Prostate gland (tissue), 2 donors: ENCODE results near the gene DCAF11.

Source experiments
- POLR2A ChIP-seq: fragments of 450-650 bp; IDR thresholded peaks from one replicate; pipeline ENCODE4 v1.6.1; 2016; ENCODE audit warnings: antibody characterized with exemption, mild to moderate bottlenecking
- POLR2AphosphoS5 ChIP-seq: sonication (generic); formaldehyde crosslinking; IDR thresholded peaks from one replicate; pipeline ENCODE4 v1.6.1; 2017; ENCODE audit warnings: antibody characterized with exemption
- TF ChIP-seq, protein P1 (sequence below), 4 experiments: fragments of 200-600 bp in 2 of 4; fragments of 450-650 bp in 2 of 4; sonication (generic) in 2 of 4; IDR thresholded peaks; 1 replicate in 3 of 4; 2 replicates in 1 of 4; pipeline ENCODE4 v1.5.1; 2016 to 2019; ENCODE audit warnings: antibody characterized with exemption in 4 of 4, mild to moderate bottlenecking in 2 of 4, moderate library complexity in 2 of 4

DNA sequence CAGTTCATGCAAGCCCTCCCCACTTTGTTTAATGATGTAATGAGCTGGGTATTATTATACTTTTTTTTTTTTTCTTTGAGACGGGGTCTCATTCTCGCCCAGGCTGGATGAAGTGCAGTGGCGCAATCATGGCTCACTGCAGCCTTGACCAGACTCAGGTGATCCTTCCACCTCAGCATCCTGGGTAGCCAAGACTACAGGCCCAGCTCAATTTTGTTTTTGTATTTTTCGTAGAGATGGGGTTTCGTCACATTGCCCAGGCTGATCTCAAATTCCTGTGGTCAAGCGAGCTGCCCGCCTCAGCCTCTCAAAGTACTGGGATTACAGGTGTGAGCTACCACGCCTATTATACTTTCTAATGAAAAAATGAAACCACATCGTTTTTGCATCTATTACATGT lies 4.5 kb upstream of the DCAF11 start:
- TF ChIP-seq, protein P1, sequence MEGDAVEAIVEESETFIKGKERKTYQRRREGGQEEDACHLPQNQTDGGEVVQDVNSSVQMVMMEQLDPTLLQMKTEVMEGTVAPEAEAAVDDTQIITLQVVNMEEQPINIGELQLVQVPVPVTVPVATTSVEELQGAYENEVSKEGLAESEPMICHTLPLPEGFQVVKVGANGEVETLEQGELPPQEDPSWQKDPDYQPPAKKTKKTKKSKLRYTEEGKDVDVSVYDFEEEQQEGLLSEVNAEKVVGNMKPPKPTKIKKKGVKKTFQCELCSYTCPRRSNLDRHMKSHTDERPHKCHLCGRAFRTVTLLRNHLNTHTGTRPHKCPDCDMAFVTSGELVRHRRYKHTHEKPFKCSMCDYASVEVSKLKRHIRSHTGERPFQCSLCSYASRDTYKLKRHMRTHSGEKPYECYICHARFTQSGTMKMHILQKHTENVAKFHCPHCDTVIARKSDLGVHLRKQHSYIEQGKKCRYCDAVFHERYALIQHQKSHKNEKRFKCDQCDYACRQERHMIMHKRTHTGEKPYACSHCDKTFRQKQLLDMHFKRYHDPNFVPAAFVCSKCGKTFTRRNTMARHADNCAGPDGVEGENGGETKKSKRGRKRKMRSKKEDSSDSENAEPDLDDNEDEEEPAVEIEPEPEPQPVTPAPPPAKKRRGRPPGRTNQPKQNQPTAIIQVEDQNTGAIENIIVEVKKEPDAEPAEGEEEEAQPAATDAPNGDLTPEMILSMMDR (IDR thresholded peaks at IDR 0.05) = no peak
- TF ChIP-seq POLR2A = no peak
- no peak for TF ChIP-seq POLR2AphosphoS5
